ENCODE measurements around the gene FAF1. TPM values are rescaled to one million over a fixed set of nuclear protein-coding genes. Genes with fewer than 3 reads are reported as not detected.

Gene FAF1
- total RNA-seq, 1 experiment from 2014 or later: 73.2 TPM

- CTCF ChIA-PET: no interaction called here
- Histone ChIP-seq H3K9me3 (ENCODE audit: control insufficient read depth in 1 of 2, insufficient read depth in 1 of 2, low read depth in 1 of 2, low read length in 2 of 2) (no peaks in the 10 kb centered on the region), H3K27ac (ENCODE audit: low read depth, low read length) (no peak overlapping the region), H3K9me2 (ENCODE audit: insufficient read depth) (no peaks in the 10 kb centered on the region), H3K4me1 (ENCODE audit: control insufficient read depth in 1 of 2, insufficient read depth in 2 of 2, low read length in 2 of 2) (no peaks in the 10 kb centered on the region), H3K4me2 (ENCODE audit: low read length) (no peak overlapping the region), H4K20me1 (ENCODE audit: insufficient read depth) (no peaks in the 10 kb centered on the region), H3K9ac (ENCODE audit: low read length) (no peak overlapping the region), H3K36me3 (ENCODE audit: control insufficient read depth in 1 of 2, insufficient read depth in 2 of 2, low read length in 2 of 2) (no peaks in the 10 kb centered on the region), H3K4me3 (replicated peaks in 1 of 2; ENCODE audit: low read depth in 1 of 2, low read length in 2 of 2) (no peak overlapping the region), H3K79me2 (ENCODE audit: insufficient read depth, low read length) (no peaks in the 10 kb centered on the region), H2AFZ (ENCODE audit: low read depth, low read length, poor library complexity, severe bottlenecking) (no peak overlapping the region), H3K27me3 (ENCODE audit: insufficient read depth, low read length) (no peaks in the 10 kb centered on the region)
- no peak for DNase-seq (ENCODE audit: low read depth, low spot score)
- RAD21 ChIA-PET (ENCODE audit: low non-redundant PET in 1 of 2, low total read pairs in 2 of 2, uncharacterized antibody in 2 of 2, unreplicated experiment in 2 of 2): no interaction called here
- intact Hi-C loops (cut with micrococcal nuclease): no loop called here
- no peak for ATAC-seq
- no peak for TF ChIP-seq EZH2 (IDR thresholded peaks at IDR 0.05)
- no peak for TF ChIP-seq ZFX (IDR thresholded peaks at IDR 0.05)
- no peak for TF ChIP-seq ZNF274 (IDR thresholded peaks at IDR 0.05; ENCODE audit: low read depth, low read length)
- no peak for TF ChIP-seq MAX (IDR thresholded peaks at IDR 0.05)
- no peak for TF ChIP-seq REST (IDR thresholded peaks at IDR 0.05; ENCODE audit: low read depth)
- TF ChIP-seq, protein P1, sequence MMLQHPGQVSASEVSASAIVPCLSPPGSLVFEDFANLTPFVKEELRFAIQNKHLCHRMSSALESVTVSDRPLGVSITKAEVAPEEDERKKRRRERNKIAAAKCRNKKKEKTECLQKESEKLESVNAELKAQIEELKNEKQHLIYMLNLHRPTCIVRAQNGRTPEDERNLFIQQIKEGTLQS (IDR thresholded peaks at IDR 0.05): no peak
- no TSS peak for BruUV-seq (replicated peaks)
- POLR2A ChIA-PET: no interaction called here
These were observed 301.5 kb downstream of the FAF1 start for GRCh38 chr1:50658459-50659076.
